GM18507 (cell line): Measurements from ENCODE around the gene SPP1.
"Not testable (repeated sequence)": the region's sequence is repeated elsewhere in the genome, so short reads cannot be mapped to it uniquely, and the experiment has no call there.

Experiments used
- DNase-seq: peaks from one replicate; pipeline ENCODE4 v3.0.0; 2011; ENCODE audit warnings: low read depth; ENCODE audit not compliant: insufficient read length; ENCODE audit errors: extremely low spot score
- FAIRE-seq: peaks from 2 replicates; lab custom pipeline; 2011; peaks lifted over from hg19 to GRCh38; lab: Jason Lieb, UNC

The SPP1 gene

GRCh38 chr4:88015659-88016295 is 40.3 kb downstream of the SPP1 start:
- no peak for FAIRE-seq

GRCh38 chr4:88017516-88018297 is 42.2 kb downstream of the SPP1 start:
- FAIRE-seq (no peak), DNase-seq (no peak)

More at GRCh38 chr4:88015659-88016295, 40.3 kb downstream of the SPP1 start:
- DNase-seq, result no peak

GRCh38 chr4:88018466-88018865 is 43.0 kb downstream of the SPP1 start:
- DNase-seq (no peak), FAIRE-seq (no peak)

- FAIRE-seq (peak; percentile 57), DNase-seq (no peak)
Measured at GRCh38 chr4:88021824-88022223, 46.3 kb downstream of the SPP1 start.

- DNase-seq (no peak), FAIRE-seq (no peak)
Measured at GRCh38 chr4:88022289-88022688, 46.8 kb downstream of the SPP1 start.

GRCh38 chr4:88025868-88026661 is 50.6 kb downstream of the SPP1 start:
- not testable (repeated sequence) for DNase-seq, FAIRE-seq

- FAIRE-seq (no peak), DNase-seq (no peak)
Measured at GRCh38 chr4:88027611-88028608, 52.4 kb downstream of the SPP1 start.

- no peak for DNase-seq
Measured at GRCh38 chr4:88028946-88029345, 53.4 kb downstream of the SPP1 start.

GRCh38 chr4:88029556-88029955 is 54.0 kb downstream of the SPP1 start:
- no peak for FAIRE-seq
- no peak for DNase-seq

More at GRCh38 chr4:88028946-88029345, 53.4 kb downstream of the SPP1 start:
- FAIRE-seq, result no peak

- FAIRE-seq, result no peak
- no peak for DNase-seq
Measured at GRCh38 chr4:88030565-88031310, 55.2 kb downstream of the SPP1 start.
